ENCODE results near the gene WDR31. TPM values are rescaled to one million over a fixed set of nuclear protein-coding genes. Genes with fewer than 3 reads are reported as not detected.

Gene WDR31
- polyA plus RNA-seq, 1 donor (not counting 4 experiments of a cell fraction or from before 2014, with no cell fraction given), result 0.94 TPM

GRCh38 chr9:113311961-113312360, 28.1 kb downstream of the WDR31 start:
- no peaks in the 10 kb centered on the region for H3K9me1 ChIP-seq (ENCODE audit: control insufficient read depth, extremely low read depth, insufficient read depth, low read length)
- H3K36me3 ChIP-seq (ENCODE audit: control insufficient read depth in 2 of 2, extremely low read depth in 1 of 2, insufficient read depth in 2 of 2, low read length in 2 of 2), result no peaks in the 10 kb centered on the region
- H2AFZ ChIP-seq (ENCODE audit: control insufficient read depth, low read length), result no peak overlapping the region
- no peak for TF ChIP-seq CTCF (optimal IDR thresholded peaks at IDR 0.05 in 1 of 3, IDR thresholded peaks at IDR 0.05 in 1 of 3, conservative IDR thresholded peaks at IDR 0.05 in 1 of 3; ENCODE audit: extremely low read depth in 1 of 3, insufficient read depth in 2 of 3, low read length in 3 of 3)
- TF ChIP-seq EZH2 (IDR thresholded peaks at IDR 0.05; ENCODE audit: low read length), result no peak
- FAIRE-seq, result no peak
- H3K4me1 ChIP-seq (ENCODE audit: control insufficient read depth, extremely low read depth, insufficient read depth, low read length), result no peaks in the 10 kb centered on the region
- H3K4me3 ChIP-seq (ENCODE audit: control insufficient read depth in 2 of 3, extremely low read depth in 1 of 3, insufficient read depth in 2 of 3, low read depth in 1 of 3, low read length in 3 of 3), result no peak overlapping the region
- H3K79me2 ChIP-seq (ENCODE audit: control insufficient read depth, insufficient read depth, low read length), result no peaks in the 10 kb centered on the region
- H3K9me3 ChIP-seq (ENCODE audit: control insufficient read depth, low read depth, low read length), result no peaks in the 10 kb centered on the region
- H3K27me3 ChIP-seq (ENCODE audit: control insufficient read depth, extremely low read depth, insufficient read depth, low read length), result no peaks in the 10 kb centered on the region
- H3K9ac ChIP-seq (ENCODE audit: control insufficient read depth, extremely low read depth, insufficient read depth, low read length), result no peak overlapping the region
- dilution Hi-C loops (cut with MboI; ENCODE audit: extremely low pct_ligation_motif_present, low sequenced_read_pairs), result no loop called here
- no peak for DNase-seq (ENCODE audit: low read depth, low spot score)
- H3K27ac ChIP-seq (ENCODE audit: control insufficient read depth, insufficient read depth, low read length), result no peak overlapping the region
- H4K20me1 ChIP-seq (ENCODE audit: control insufficient read depth, extremely low read depth, insufficient read depth, low read length), result no peaks in the 10 kb centered on the region
- H3K4me2 ChIP-seq (ENCODE audit: control insufficient read depth, extremely low read depth, insufficient read depth, low read depth, low read length), result no peak overlapping the region

- Histone ChIP-seq H3K9me1 (ENCODE audit: control insufficient read depth, extremely low read depth, insufficient read depth, low read length) (no peaks in the 10 kb centered on the region), H2AFZ (ENCODE audit: control insufficient read depth, low read length) (no peak overlapping the region), H3K27ac (ENCODE audit: control insufficient read depth, insufficient read depth, low read length) (no peak overlapping the region), H3K36me3 (ENCODE audit: control insufficient read depth in 2 of 2, extremely low read depth in 1 of 2, insufficient read depth in 2 of 2, low read length in 2 of 2) (no peaks in the 10 kb centered on the region), H3K4me1 (ENCODE audit: control insufficient read depth, extremely low read depth, insufficient read depth, low read length) (no peaks in the 10 kb centered on the region), H3K9ac (ENCODE audit: control insufficient read depth, extremely low read depth, insufficient read depth, low read length) (no peak overlapping the region), H3K4me2 (ENCODE audit: control insufficient read depth, extremely low read depth, insufficient read depth, low read depth, low read length) (no peak overlapping the region), H3K79me2 (ENCODE audit: control insufficient read depth, insufficient read depth, low read length) (no peaks in the 10 kb centered on the region), H4K20me1 (ENCODE audit: control insufficient read depth, extremely low read depth, insufficient read depth, low read length) (no peaks in the 10 kb centered on the region), H3K27me3 (ENCODE audit: control insufficient read depth, extremely low read depth, insufficient read depth, low read length) (no peaks in the 10 kb centered on the region), H3K9me3 (ENCODE audit: control insufficient read depth, low read depth, low read length) (no peaks in the 10 kb centered on the region), H3K4me3 (ENCODE audit: control insufficient read depth in 2 of 3, extremely low read depth in 1 of 3, insufficient read depth in 2 of 3, low read depth in 1 of 3, low read length in 3 of 3) (no peak overlapping the region)
- dilution Hi-C loops (cut with MboI; ENCODE audit: extremely low pct_ligation_motif_present, low sequenced_read_pairs), result no loop called here
- DNase-seq (ENCODE audit: low read depth, low spot score), result no peak
- no peak for FAIRE-seq
- TF ChIP-seq CTCF (optimal IDR thresholded peaks at IDR 0.05 in 1 of 3, IDR thresholded peaks at IDR 0.05 in 1 of 3, conservative IDR thresholded peaks at IDR 0.05 in 1 of 3; ENCODE audit: extremely low read depth in 1 of 3, insufficient read depth in 2 of 3, low read length in 3 of 3) (no peak), EZH2 (IDR thresholded peaks at IDR 0.05; ENCODE audit: low read length) (no peak)
Observed at GRCh38 chr9:113310538-113310937, 29.5 kb downstream of the WDR31 start.

Measured in keratinocyte (primary cell).